HG03066 (cell line): Measurements from ENCODE around the gene CCDC107.

ENCODE experiments used
- ATAC-seq: cut with Tn5 transposase; IDR thresholded peaks from one replicate; pipeline ENCODE4 v1.9.1; 2021; ENCODE audit warnings: low read depth; ENCODE audit not compliant: unreplicated experiment

Gene CCDC107

DNA sequence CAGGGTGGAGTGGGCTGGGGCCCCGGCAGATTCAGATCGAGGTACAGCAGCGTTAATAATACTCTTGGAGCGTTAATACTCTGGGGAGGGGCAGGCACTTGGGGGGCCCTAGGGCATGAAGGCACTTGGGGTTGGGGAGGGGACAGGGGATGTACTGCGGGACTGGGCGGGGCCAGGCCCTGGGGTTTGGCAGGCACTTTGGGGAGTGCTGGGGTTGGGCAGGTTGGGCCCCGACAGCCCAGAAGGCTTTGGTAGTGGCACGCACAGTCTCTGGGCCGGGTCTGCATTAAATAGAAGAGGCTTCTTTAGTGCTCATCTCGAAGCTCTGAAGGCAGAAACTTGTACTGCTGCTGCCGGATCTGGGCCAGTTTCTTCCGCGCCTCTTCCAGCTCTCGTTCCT is 39.4 kb downstream of the CCDC107 start:
- no peak for ATAC-seq

GRCh38 chr9:35698231-35698630 is 40.1 kb downstream of the CCDC107 start:
- ATAC-seq = no peak

- ATAC-seq = no peak
These were observed 41.9 kb downstream of the CCDC107 start for GRCh38 chr9:35700031-35700430.

- no peak for ATAC-seq
These were observed 42.9 kb downstream of the CCDC107 start for GRCh38 chr9:35700942-35701341.

- no peak for ATAC-seq
These were observed 44.6 kb downstream of the CCDC107 start for GRCh38 chr9:35702696-35703095.

DNA sequence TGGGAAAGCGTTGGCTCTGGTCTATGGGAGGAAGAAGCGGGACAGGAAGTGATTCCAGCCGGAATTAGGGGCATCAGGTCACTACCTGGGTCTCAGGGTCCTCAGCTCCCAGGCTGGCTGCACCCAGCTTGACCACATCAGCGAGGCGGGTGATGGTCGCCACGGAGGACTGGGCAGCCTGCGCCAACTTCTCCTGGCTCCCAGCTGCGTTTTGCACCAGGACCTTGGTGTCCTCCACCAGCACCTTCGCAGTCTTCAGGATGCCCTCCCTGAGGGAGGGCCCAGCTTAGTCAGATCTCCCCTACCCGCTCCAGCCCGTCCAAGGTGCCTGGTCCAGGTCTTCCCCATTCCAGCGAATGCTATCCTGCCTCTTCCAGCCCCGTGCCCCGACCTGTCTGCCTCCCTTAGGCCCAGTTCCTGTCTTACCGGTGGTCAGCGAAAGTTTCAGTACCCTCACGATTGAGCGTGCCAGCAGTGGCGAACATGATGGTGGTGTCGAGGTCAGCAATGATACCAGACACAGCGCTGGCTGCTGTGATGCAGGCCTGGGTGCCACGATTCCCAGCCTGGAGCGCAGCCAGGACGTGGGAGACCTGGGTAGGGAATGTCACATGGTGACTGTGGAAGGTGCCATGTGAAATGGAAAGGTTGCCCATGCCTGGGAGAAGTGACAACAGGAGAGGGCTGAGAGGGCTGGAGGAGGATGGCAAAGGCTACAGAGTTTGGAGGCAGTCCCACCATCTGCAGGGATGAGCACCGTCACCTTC is 46.0 kb downstream of the CCDC107 start:
- no peak for ATAC-seq

DNA sequence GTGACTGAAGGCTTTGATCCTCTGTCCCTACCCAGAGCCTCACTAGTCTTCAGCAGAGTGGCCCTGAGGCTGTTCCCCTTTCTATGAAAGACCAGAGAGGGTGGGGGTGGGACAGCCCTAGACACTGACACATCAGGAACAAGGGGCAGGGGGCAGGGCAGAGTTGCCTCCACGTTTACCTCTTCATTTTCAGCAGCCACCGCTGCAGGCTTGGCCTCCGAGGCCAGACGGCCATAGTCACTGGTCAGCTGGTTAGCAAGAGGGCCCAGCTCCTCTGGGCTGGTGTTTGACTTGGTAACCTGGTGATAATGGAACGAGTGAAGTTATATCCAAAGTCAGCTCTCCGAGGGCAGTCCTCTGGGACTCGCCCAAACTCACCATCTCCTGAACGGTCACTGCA is 47.3 kb downstream of the CCDC107 start:
- ATAC-seq = no peak

- ATAC-seq = no peak
These were observed 47.8 kb downstream of the CCDC107 start for GRCh38 chr9:35705836-35706430.

- ATAC-seq = no peak
These were observed 48.9 kb downstream of the CCDC107 start for GRCh38 chr9:35706951-35707350.

GRCh38 chr9:35708146-35708545 is 50.1 kb downstream of the CCDC107 start:
- no peak for ATAC-seq

DNA sequence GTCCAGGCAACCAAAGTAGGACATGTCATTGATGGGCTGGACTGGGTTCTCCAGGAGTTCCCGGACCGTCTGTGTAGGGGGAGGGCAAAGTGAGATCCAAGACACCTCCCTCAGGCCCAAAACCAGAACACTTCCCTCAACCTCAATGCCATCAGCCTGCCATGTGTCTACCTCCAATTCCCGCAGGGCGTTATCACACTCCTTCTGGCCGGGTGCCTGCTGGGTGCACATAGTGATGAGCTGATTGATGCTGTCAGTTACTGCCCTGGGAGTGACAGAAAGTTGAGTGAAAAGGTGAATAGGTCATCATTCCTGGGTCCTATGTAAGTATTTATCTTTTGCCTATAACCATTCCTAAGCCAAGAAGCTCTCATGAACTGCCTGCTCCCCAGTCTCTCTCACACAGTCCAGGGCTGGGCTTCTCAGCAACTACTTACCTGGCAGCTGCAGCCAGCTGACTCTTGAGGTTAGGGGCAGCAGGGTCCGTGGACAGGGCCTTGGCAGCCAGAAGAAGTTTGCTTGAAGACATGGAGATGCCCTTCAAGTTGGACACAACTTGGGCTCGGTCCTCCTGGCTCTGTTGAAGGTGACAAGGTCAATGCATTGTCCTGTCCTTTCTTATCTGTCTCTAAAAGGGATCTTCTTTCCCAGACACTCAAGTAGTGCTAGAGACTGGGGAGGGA is 52.9 kb downstream of the CCDC107 start:
- no peak for ATAC-seq
